ENCODE results near the gene DHRS4L2.
A peak's percentile ranks its signal among the peaks of the same experiment; 100 is the strongest.
"Not testable (repeated sequence)": the region's sequence is repeated elsewhere in the genome, so short reads cannot be mapped to it uniquely, and the experiment has no call there.

DHRS4L2 gene

DNA sequence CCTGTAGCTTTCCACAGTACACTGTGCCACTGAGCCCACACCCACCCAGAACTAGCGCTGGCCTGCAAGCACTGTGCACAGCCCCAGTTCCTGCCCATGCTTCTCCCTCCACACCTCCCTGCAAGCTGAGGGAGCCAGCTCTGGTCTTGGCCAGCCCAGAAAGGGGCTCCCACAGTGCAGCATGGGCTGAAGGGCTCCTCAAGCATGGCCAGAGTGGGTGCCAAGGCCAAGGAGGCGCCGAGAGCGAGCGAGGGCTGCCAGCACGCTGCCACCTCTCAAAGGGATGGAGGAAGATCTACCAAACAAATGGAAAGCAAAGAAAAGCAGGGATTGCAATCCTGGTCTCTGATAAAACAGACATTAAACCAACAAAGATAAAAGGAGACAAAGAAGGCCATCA lies 27.0 kb downstream of the DHRS4L2 start:
- DNase-seq (ENCODE audit: low read depth in 1 of 2, low spot score in 1 of 2) = not testable (repeated sequence)

DNA sequence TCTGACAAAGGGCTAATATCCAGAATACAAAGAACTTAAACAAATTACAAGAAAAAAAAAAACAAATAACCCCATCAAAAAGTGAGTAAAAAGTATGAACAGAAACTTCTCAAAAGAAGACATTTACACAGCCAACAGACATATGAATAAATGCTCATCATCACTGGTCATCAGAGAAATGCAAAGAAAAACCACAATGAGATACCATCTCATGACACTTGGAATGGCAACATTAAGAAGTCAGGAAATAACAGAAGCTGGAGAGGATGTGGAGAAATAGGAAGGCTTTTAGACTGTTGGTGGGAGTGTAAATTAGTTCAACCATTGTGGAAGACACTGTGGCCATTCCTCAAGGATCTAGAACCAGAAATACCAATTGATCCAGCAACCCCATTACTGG lies 30.2 kb downstream of the DHRS4L2 start:
- not testable (repeated sequence) for DNase-seq (ENCODE audit: low read depth in 1 of 2, low spot score in 1 of 2)

DNA sequence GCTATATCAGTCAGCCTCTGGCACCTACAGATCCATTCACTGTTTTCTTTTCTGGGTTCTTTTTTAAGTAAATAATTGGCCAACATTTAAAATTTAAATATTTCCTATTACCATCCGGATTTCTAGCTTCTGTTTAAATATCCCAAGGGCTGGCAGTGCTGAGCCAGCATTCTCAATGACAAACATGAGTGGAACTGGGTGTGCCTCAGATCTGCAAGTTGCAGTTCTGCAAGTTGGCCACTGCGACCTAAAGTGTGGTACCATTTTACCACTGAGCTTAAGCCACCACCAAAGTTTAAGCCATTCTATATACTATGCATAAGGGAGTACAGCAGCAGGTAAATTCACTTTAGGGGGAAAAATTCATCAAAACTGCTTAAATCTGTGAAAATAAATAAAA lies 31.2 kb downstream of the DHRS4L2 start:
- not testable (repeated sequence) for DNase-seq (ENCODE audit: low read depth in 1 of 2, low spot score in 1 of 2)

DNA sequence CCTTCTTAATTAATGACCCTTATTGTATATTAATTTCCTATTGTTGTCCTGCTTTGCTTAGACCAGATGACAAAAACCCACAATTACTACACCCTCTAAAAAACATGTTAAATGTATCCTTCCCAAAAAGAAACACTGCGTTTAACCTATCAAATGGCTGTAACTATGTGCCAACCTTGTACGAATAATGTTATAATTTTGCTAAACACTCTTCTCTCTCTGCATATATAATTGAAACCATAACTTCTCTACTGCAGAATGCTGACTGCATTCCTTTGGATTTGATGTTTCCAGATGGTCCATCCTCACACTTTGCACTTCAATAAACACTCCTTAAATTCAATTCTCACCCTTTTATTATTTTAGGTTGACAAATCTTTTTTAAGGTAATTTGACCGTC lies 31.8 kb downstream of the DHRS4L2 start:
- DNase-seq (ENCODE audit: low read depth in 1 of 2, low spot score in 1 of 2) = not testable (repeated sequence)

DNA sequence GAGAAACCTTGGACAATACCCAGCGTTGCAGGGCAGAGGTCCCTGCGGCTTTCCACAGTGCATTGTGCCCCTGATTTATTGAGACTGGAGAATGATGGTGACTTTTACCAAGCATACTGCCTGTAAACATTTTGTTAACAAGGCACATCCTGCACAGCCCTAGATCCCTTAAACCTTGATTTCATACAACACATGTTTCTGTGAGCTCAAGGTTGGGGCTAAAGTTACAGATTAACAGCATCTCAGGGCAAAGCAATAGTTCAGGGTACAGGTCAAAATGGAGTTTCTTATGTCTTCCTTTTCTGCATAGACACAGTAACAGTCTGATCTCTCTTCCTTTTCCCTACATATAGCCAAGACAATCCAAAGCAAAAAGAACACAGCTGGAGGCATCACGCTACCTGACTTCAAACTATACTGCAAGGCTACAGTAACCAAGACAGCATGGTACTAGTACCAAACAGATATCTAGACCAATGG lies 36.2 kb downstream of the DHRS4L2 start:
- not testable (repeated sequence) for DNase-seq (ENCODE audit: low read depth in 1 of 2, low spot score in 1 of 2)

DNA sequence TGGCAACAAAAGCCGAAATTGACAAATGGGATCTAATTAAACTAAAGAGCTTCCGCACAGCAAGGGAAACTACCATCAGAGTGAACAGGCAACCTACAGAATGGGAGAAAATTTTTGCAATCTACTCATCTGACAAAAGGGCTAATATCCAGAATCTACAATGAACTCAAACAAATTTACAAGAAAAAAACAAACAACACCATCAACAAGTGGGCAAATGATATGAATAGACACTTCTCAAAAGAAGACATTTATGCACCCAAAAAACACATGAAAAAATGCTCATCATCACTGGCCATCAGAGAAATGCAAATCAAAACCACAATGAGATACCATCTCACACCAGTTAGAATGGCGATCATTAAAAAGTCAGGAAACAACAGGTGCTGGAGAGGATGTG lies 41.0 kb downstream of the DHRS4L2 start:
- not testable (repeated sequence) for DNase-seq (ENCODE audit: low read depth in 1 of 2, low spot score in 1 of 2)

DNA sequence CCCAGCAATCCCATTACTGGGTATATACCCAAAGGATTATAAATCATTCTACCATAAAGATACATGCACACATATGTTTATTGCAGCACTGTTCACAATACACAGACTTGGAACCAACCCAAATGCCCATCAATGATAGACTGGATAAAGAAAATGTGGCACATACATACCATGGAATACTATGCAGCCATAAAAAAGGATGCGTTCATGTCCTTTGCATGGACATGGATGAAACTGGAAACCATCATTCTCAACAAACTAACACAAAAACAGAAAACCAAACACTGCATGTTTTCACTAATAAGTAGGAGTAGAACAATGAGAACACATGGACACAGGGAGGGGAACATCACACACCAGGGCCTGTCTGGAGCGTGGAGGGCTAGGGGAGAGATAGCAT lies 42.6 kb downstream of the DHRS4L2 start:
- DNase-seq (ENCODE audit: low read depth in 1 of 2, low spot score in 1 of 2) = not testable (repeated sequence)

DNA sequence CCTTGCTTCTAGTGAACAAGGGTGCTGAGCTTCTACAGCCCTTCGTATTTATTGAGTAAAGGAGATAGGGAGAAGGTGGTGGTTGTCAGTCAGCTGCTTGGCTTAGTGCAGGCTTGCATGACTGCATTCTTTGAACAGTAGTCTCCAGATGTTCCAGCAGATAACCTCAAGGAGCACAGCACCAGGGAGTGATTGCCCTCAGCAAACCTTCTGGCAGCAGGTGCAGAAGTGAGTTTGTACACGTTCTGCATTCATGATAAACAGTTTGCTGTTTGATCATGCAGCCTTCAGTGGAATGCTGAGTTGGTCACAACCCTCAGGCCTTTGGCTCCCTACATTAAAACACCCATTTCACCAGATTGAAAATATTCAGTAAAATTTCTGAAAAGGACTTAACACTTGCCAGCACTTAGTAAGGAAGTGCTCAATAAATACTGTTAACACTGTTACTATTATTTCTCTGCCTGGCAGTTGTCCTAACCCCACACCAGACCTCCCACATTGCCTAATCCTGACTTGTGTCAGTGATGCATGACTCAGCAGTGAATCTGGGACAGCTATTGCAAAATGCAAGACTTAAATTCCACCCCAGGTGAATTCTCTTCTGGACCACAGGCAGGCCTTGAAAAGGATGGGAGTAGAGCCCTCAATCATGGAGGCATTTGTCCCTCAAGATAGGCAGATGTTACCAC lies 44.1 kb downstream of the DHRS4L2 start:
- DNase-seq (ENCODE audit: low read depth in 1 of 2, low spot score in 1 of 2) = no peak

DNA sequence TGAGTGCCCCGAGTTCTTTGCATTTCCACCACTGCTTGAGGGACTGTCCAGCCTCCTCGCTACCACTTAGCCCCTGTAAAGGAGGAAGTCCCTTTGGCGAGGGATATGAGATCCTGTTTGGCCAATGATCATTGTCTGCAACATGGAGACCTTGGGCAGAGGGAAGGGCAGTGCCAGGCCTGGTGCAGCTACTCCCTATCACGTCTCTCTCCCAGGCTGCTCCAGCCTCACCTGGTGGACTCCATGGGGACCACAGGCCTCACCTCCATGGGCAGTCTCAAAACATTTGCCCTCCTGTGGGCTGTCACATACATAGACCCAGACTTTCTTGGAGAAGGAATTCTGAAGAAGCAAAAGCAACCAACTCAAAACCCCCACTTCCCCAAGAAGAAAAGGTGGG lies 47.0 kb downstream of the DHRS4L2 start:
- not testable (repeated sequence) for DNase-seq (ENCODE audit: low read depth in 1 of 2, low spot score in 1 of 2)

DNA sequence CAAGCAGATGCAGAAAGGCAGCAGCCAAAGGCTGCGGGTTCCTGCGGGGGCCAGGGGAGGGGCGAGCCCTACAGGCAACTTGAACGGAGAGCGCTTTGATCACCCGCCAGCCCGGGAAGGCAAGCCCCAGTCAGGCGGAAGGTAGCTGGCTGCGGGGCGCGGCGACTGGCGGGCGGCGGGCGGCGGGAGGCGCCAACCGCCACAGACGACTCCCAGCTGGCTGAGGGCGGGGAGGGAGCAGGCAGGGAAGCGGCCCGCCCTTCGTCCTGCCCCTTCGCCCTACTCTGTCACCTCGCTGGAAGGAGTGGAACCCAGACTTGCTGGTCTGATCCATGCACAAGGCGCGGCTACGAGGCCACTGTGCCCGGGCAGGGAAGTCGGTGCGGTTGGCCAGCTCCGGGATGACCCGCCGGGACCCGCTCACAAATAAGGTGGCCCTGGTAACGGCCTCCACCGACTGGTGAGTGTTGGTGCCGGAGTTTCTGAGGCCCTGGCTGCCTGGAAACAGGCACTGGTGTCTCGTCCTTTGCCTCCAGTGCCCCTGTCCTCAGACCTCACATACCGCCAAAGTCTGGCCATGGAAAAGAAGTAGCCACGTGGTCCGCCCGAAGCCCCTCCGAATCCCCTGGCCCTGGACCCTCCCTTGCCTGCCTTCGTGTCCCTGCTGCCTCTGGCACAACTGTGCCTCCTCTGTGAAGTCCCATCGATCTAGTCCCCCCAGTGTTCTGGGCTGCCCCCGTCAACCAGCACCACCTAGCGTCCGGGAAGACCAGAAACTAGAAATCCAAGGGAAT lies 47.6 kb downstream of the DHRS4L2 start:
- DNase-seq (ENCODE audit: low read depth in 1 of 2, low spot score in 1 of 2) = peak in 1 of 2 donors; percentile 39

DNA sequence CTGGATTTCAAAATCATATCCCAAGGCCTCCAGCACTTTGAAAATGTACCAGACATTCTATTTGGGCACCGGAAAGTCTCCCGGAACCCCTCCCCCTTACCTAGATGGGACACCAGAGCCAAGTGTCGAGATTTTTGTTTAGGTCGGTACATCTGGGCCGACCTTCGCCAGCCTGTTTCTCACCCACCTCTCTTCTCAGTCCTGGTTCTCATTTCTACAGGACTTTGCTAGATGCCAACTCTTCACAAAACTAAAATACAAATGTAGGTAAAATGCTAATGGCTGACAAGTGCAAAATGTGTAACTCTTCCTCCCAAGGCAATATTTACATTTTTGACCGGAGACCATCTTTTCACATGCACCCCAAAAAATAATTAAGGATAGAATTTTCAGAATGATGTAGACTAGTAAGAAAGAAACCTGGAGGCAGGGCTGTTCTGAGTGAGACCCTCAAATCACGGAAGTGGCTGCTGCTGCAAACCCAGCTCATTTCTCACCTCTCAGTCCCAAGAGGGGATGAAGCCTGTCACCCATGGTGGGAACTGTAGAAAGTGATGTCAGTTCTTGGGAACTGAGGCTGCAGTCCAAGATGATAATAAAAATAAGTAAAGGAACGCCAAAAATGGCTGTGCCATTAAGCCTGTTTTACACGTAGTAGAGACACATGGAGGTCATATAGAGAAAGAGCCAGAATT lies 48.4 kb downstream of the DHRS4L2 start:
- not testable (repeated sequence) for DNase-seq (ENCODE audit: low read depth in 1 of 2, low spot score in 1 of 2)

DNA sequence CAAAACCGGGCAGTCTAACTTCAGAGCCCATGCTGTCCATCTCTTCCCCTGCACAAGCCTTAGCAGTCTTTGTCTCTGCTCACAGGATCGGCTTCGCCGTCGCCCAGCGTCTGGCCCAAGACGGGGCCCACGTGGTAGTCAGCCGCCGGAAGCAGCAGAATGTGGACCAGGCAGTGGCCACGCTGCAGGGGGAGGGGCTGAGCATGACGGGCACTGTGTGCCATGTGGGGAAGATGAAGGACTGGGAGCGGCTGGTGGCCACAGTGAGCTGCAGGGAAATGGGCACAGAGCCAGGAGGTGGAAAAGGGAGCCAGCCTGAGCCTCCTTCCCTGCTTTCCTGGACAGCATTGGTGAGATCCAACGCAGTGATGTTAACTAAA lies 48.9 kb downstream of the DHRS4L2 start:
- no peak for DNase-seq (ENCODE audit: low read depth in 1 of 2, low spot score in 1 of 2)

DNA sequence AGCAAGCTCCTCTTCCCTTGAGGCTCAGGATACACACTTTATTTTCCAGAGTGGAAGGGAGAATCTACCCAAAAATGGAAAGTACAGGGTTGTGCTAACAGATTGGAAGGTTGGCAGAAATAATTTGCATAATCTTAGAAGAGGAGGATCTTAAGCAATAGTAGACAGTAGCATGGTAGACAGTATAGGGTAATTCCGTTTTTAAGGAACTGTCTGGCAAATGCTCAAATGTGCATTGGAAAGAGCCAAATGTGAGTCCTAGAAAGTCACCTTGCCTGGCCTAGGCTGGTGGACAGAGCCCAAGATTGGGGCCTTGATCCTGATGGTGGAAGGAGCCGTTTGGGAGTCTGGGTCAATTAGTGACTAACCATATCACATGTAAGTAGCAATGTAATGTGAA lies 50.0 kb downstream of the DHRS4L2 start:
- DNase-seq (ENCODE audit: low read depth in 1 of 2, low spot score in 1 of 2) = no peak

DNA sequence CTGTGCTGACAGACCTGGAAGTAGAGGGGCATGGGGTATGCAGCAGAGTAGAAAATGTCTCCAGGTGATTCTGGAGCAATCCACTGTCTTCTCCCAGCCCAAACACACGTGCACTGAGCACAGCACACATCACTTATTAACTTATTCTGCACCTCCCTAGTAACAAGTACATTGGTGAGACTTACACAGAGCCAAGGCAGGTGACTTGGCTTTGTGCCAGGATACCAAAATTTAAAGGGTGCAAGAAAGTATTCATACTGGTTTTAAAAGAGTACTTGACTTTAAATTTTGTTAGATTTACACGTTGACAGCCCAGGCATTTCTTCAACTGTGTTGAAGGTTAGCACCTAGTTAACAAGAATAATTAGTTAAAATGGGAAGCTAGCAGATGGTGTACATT lies 52.0 kb downstream of the DHRS4L2 start:
- DNase-seq (ENCODE audit: low read depth in 1 of 2, low spot score in 1 of 2) = no peak

DNA sequence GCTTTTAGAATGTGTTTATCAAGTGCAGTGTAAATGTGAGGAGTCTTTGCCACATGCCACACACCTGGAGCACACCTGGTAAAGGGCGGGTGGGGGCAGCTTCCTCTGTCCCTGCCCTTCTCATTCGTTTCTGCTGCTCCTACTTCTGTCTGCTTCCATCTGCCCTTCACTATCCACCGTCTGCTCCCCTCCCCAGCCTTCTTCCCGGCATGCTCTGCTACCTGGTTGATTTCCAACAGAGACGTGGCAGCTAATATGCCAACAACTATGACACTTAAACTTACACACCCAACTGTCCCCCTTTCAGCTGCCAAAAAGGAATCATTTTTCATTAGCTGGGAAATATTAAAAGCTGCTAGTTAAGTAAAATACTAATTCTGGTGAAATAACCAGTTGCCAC lies 54.0 kb downstream of the DHRS4L2 start:
- no peak for DNase-seq (ENCODE audit: low read depth in 1 of 2, low spot score in 1 of 2)

DNA sequence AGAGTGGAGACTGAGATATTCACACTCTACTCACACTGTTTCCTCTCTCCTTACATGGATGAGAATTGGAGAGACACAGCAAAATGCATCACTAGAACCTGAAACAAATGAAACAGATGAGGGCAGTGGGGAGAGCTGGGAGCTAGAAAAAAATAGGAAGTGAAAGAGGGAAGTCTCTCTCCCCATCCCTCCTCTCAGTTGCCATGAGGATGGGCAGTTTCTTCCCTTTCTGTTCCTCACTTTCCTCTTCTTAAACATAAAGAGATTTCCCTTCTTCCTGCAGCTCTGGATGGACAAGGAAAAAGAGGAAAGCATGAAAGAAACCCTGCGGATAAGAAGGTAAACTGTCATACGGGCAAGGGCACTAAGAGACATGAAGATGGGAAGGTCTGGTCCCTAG lies 60.3 kb downstream of the DHRS4L2 start:
- DNase-seq (ENCODE audit: low read depth in 1 of 2, low spot score in 1 of 2) = not testable (repeated sequence)

DNA sequence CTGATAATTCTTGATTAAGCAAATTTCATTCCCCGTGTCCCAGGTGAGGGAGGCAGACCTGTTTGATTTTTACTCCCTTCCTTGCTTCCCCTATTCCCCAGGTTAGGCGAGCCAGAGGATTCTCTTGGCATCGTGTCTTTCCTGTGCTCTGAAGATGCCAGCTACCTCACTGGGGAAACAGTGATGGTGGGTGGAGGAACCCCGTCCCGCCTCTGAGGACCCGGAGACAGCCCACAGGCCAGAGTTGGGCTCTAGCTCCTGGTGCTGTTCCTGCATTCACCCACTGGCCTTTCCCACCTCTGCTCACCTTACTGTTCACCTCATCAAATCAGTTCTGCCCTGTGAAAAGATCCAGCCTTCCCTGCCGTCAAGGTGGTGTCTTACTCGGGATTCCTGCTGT lies 62.0 kb downstream of the DHRS4L2 start:
- not testable (repeated sequence) for DNase-seq (ENCODE audit: low read depth in 1 of 2, low spot score in 1 of 2)

DNA sequence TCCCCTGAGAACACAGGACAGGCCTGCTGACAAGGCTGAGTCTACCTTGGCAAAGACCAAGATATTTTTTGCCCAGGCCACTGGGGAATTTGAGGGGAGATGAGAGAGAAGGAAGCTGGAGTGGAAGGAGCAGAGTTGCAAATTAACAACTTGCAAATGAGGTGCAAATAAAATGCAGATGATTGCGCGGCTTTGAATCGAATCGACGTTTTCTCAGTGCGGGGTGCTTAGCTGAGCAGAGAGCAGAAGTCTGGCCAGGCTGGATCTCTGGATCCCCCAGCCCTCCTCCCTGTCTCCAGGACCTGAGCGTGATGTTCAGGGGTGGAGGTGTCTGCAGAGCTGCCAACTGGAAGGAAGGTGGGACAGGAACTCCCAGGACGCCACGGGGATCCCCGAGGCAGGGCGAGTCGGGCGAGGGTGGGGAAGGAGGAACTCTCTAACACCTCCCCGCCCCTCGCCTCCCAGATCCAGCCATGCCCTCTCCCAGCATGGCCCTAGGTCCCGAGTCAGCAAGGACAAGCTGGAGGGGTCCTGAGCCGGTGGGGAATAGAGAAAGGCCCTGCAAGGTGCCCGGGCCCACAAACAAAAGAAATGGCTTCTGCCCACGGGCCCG lies 62.6 kb downstream of the DHRS4L2 start:
- DNase-seq (ENCODE audit: low read depth in 1 of 2, low spot score in 1 of 2) = no peak

DNA sequence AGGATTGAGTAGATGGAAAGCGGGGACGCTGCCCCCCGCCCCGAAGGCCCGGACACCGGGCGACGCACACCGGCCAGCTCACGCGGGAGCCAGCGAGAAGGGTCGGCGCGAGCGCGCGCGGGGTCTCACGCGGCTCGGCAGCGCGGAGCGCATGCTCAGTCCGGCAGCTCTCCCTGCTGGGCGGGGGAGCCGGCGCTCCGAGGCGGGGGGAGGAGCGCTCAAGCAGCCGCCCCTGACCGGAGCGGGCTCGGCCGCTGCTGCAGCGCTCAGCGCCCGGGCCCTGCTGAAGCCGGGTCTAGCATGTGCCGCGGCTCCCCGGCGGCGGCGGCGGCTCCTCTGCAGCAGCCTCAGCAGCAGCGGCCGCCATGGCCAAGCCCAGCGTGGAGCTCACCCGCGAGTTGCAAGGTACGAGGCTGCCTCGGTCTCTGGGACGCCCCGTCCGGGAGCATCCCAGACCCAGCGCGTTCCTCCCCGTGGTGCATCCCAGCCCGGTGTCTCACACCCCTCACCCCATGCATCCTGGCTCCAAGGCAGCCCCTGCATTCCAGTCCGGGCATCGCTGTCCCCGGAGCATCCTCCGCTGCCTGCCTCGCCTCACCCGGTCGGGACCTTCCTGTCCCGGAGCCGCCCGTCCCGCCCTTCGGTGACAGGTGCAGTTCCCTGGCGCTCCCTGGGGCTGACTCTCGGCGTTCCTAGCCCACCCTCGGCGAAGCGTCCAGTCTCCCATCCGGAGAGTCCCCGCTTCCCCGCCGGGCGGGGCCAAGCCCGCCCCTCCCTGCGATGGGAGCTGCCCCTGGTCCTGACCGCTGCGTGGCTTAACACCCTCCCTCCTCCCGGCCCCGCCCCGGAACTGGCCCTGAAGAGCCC lies 63.3 kb downstream of the DHRS4L2 start, which contains the start of gene CARMIL3:
TSS of gene CARMIL3 (plus strand) at position 221 of the 867 bp plus-strand sequence. CDS start at position 366, 145 bp downstream.
- DNase-seq (ENCODE audit: low read depth in 1 of 2, low spot score in 1 of 2) = peak in 1 of 2 donors; percentile 36
